GM20000 (cell line): Measurements from ENCODE around the gene BUD31.

ENCODE experiments used
- DNase-seq: peaks from one replicate; pipeline ENCODE4 v3.0.0; 2012; ENCODE audit warnings: low spot score
- CTCF ChIP-seq: IDR thresholded peaks from 2 replicates; pipeline ENCODE4 v1.5.1; 2012; ENCODE audit warnings: mild to moderate bottlenecking, control low read depth; ENCODE audit errors: extremely low read depth, missing control alignments

BUD31 gene

DNA sequence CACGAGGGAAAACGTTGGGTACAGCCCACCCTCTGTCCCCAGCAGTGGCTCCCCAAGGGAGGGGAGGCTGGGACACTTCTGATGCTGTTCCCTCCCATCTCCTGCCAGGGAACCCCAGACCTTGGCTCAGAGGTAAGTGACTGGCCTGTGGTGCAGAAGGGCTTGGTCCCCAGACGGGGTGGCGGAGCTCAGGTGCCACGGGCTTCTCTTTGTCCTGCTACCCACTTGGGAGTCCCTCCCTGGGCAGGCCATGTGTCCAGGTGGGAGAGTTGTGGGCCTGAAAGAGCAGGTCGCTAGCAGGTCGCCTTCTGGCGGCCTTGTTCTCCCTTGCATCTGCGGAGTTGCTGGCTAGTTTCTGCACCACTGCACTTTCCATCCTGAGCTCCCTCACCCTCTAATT lies 47.1 kb downstream of the BUD31 start:
- no peak for TF ChIP-seq CTCF
- DNase-seq, result no peak

GRCh38 chr7:99456288-99456687 lies 47.5 kb downstream of the BUD31 start:
- TF ChIP-seq CTCF, result no peak
- no peak for DNase-seq

DNA sequence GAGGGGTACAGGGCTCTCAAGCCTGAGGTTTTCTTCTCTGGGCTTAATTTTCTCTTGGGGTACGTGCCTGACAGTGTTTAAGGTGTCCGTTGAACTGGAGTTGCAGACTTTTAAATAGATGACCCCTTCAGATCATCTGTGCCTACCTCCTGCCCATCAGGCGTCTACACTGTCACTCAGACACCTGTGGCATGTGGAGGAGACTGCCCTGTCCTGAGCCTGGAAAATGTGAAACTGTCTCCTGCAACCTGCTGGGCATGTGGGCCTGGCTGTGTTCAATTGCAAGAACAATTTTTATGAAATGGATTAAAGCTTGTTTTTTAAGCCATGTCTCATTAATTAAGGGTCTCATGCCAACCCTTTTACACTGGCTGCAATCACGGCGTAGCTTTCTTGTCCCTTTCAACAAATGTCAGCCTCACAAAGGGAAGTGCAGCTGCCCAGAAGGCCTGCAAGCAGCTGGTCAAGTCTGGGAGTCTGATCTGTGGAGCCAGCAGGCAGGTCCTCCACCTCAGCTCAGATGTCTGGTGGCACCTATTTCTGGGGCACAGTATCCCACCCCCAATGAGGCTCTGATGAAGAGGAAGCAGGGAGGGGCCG lies 48.4 kb downstream of the BUD31 start:
- no peak for TF ChIP-seq CTCF
- no peak for DNase-seq

GRCh38 chr7:99457650-99458493 lies 49.1 kb downstream of the BUD31 start:
- TF ChIP-seq CTCF, result no peak
- no peak for DNase-seq

DNA sequence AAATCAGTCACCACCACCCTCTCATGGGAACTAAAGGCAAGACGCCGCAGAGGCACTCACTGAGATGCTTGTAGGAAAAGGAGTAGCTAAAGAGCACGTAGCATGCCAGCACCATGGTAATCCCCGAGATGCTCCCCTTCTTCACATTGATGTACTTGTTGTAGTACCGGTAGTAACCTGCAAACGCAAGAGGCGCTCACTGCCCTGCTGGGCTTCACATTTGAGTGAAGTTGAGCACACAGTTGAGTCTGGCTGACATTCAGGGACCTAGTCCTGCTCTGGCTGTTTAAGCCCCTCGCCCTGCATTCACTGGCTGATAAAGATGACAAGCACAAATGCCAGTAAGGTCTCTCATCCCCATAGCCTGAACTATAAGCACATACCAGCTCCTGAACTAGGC lies 50.3 kb downstream of the BUD31 start:
- peak; percentile 27 for TF ChIP-seq CTCF
- no peak for DNase-seq

DNA sequence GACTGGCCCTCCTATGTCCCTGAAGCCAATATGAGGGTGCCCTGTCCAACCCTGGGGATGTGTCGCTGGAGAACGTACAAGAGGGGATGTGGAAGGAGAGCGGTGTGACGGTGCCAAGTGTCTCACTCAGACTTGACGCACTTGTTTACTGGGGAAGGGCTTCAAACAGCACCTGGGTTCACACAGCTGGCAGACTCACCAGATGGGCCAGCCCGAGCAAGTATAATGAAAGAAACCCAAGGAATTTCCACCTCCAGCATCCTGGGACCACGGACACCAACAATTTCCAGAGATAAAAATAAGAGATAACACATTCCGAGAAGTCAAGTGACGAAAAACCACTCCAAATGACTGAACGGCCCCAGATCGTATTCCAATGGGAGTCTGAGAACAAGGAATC lies 51.9 kb downstream of the BUD31 start:
- no peak for DNase-seq
- TF ChIP-seq CTCF, result no peak

DNA sequence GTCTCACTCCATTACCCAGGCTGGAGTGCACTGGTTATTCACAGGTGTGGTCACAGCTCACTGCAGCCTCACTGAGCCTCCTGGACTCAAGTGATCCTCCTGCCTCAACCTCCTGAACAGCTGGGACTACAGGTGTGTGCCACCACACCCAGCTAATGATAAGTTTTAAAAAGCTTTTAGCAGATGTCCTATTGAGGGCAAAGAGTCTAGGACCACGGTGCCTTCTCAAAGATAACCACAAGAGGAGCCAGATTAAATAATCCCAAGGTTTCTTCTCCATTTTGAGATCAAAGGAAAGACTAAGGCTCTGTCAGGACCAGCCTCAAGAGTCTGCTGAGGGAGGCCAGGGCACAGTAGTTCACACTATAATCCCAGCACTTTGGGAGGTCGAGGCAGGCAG lies 52.5 kb downstream of the BUD31 start:
- no peak for DNase-seq
- no peak for TF ChIP-seq CTCF
